OCI-LY1 (cell line): ENCODE data around the gene PDZD2.
"Not testable (repeated sequence)": the region's sequence is repeated elsewhere in the genome, so short reads cannot be mapped to it uniquely, and the experiment has no call there.

Experiments used
- H2AFZ ChIP-seq: fragments of 200-600 bp; sonication (generic), shearing (Covaris generic); 2 replicates; pipeline ENCODE4 v1.6.0; 2014; ENCODE audit warnings: antibody characterized with exemption, mild to moderate bottlenecking, low read length
- H3F3A ChIP-seq: fragments of 200-600 bp; sonication (generic), shearing (Covaris generic); 2 replicates; pipeline ENCODE4 v1.6.0; 2014; ENCODE audit warnings: mild to moderate bottlenecking, antibody characterized with exemption, low read length, moderate library complexity; ENCODE audit not compliant: insufficient read depth
- H3K27ac ChIP-seq: fragments of 200-600 bp; sonication (generic); 2 replicates; pipeline ENCODE4 v1.5.1; 2014; ENCODE audit warnings: low read length, mixed run types, mild to moderate bottlenecking, low read depth; ENCODE audit not compliant: poor library complexity, severe bottlenecking
- H3K27me3 ChIP-seq: fragments of 200-600 bp; sonication (generic); 2 replicates; pipeline ENCODE4 v1.6.0; 2014; ENCODE audit warnings: antibody characterized with exemption, mild to moderate bottlenecking, low read length, moderate library complexity; ENCODE audit not compliant: insufficient read depth
- H3K36me3 ChIP-seq: fragments of 200-600 bp; sonication (generic); 2 replicates; pipeline ENCODE4 v1.6.1; 2014; ENCODE audit warnings: mild to moderate bottlenecking, antibody characterized with exemption, low read length, moderate library complexity, mixed read lengths; ENCODE audit not compliant: insufficient read depth
- H3K4me1 ChIP-seq: fragments of 200-600 bp; sonication (generic); 2 replicates; pipeline ENCODE4 v1.5.1; 2014; ENCODE audit warnings: mild to moderate bottlenecking, low read length, moderate library complexity; ENCODE audit not compliant: insufficient read depth, severe bottlenecking
- H3K4me2 ChIP-seq: fragments of 200-600 bp; sonication (generic), shearing (Covaris generic); 2 replicates; pipeline ENCODE4 v1.6.1; 2014; ENCODE audit warnings: low read length
- H3K4me3 ChIP-seq: fragments of 200-600 bp; sonication (generic); 2 replicates; pipeline ENCODE4 v1.5.1; 2014; ENCODE audit warnings: low read length, low read depth, mild to moderate bottlenecking, mixed read lengths; ENCODE audit not compliant: poor library complexity, severe bottlenecking
- H3K79me2 ChIP-seq: fragments of 200-600 bp; shearing (Covaris generic); 2 replicates; pipeline ENCODE4 v1.6.1; 2016; ENCODE audit warnings: mixed run types, low read length, mixed read lengths; ENCODE audit not compliant: insufficient read depth
- H3K9ac ChIP-seq: fragments of 200-600 bp; sonication (generic), shearing (Covaris generic); 2 replicates; pipeline ENCODE4 v1.6.1; 2014; ENCODE audit warnings: mild to moderate bottlenecking, low read length, mixed read lengths
- H3K9me2 ChIP-seq: fragments of 200-600 bp; sonication (generic), shearing (Covaris generic); 2 replicates; pipeline ENCODE4 v1.6.1; 2014; ENCODE audit warnings: low read depth, mild to moderate bottlenecking, low read length, mixed read lengths
- H3K9me3 ChIP-seq: fragments of 200-600 bp; shearing (Covaris generic); 2 replicates; pipeline ENCODE4 v1.6.1; 2014; ENCODE audit warnings: low read length, mixed read lengths
- H4K20me1 ChIP-seq: fragments of 200-600 bp; sonication (generic), shearing (Covaris generic); 2 replicates; pipeline ENCODE4 v1.6.0; 2016; ENCODE audit warnings: mild to moderate bottlenecking, low read length; ENCODE audit not compliant: insufficient read depth
- EZH2 ChIP-seq: fragments of 200-600 bp; sonication (generic), shearing (Covaris generic); IDR thresholded peaks from 2 replicates; pipeline ENCODE4 v1.8.0; 2017; ENCODE audit warnings: borderline replicate concordance, mixed run types, mild to moderate bottlenecking, antibody characterized with exemption, low read length, moderate library complexity, mixed read lengths
- TF ChIP-seq, protein P1 (sequence below): fragments of 200-600 bp; sonication (generic), shearing (Covaris generic); IDR thresholded peaks from 2 replicates; pipeline ENCODE4 v1.5.1; 2017; ENCODE audit warnings: mild to moderate bottlenecking, antibody characterized with exemption, low read length, moderate library complexity, mixed read lengths

Gene PDZD2

GRCh38 chr5:31967461-31967860 is 328.5 kb downstream of the PDZD2 start:
- no peaks in the 10 kb centered on the region for H3K9me3 ChIP-seq
- H3K36me3 ChIP-seq, result no peaks in the 10 kb centered on the region; the same call in 1 of the 2 replicates
- H3F3A ChIP-seq, result no peaks in the 10 kb centered on the region
- no peaks in the 10 kb centered on the region for H3K4me1 ChIP-seq
- no peaks in the 10 kb centered on the region for H3K79me2 ChIP-seq
- H3K27me3 ChIP-seq, result no peaks in the 10 kb centered on the region; the same call in 1 of the 2 replicates
- H3K9ac ChIP-seq, result no peak overlapping the region
- no peak for TF ChIP-seq EZH2
- TF ChIP-seq, protein P1, sequence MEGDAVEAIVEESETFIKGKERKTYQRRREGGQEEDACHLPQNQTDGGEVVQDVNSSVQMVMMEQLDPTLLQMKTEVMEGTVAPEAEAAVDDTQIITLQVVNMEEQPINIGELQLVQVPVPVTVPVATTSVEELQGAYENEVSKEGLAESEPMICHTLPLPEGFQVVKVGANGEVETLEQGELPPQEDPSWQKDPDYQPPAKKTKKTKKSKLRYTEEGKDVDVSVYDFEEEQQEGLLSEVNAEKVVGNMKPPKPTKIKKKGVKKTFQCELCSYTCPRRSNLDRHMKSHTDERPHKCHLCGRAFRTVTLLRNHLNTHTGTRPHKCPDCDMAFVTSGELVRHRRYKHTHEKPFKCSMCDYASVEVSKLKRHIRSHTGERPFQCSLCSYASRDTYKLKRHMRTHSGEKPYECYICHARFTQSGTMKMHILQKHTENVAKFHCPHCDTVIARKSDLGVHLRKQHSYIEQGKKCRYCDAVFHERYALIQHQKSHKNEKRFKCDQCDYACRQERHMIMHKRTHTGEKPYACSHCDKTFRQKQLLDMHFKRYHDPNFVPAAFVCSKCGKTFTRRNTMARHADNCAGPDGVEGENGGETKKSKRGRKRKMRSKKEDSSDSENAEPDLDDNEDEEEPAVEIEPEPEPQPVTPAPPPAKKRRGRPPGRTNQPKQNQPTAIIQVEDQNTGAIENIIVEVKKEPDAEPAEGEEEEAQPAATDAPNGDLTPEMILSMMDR, result no peak
- H3K27ac ChIP-seq, result no peak overlapping the region
- H3K4me3 ChIP-seq, result no peak overlapping the region
- H4K20me1 ChIP-seq, result no peaks in the 10 kb centered on the region
- H3K9me2 ChIP-seq, result no peaks in the 10 kb centered on the region
- no peak overlapping the region for H3K4me2 ChIP-seq
- H2AFZ ChIP-seq, result no peak overlapping the region

DNA sequence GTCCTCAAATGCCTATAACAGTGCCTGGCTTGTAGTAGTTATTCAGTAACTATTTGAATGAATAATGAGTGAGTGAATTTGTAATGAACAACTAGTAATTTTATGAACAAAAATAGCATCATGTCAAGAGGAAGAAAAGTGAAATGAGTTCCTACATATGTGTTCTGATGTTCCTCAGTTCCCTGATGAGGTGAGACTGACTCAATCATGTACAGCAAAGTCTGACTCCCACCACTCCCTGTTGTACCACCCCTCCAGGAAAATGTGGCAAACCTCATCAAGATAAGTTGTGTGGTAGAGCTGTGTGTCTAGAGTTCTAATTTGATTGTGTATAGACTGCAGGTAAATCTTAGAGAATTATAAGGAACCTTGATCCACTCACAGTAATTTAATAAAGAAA is 333.6 kb downstream of the PDZD2 start:
- H3K9ac ChIP-seq, result no peak overlapping the region
- no peaks in the 10 kb centered on the region; the same call in 1 of the 2 replicates for H3K36me3 ChIP-seq
- H3K9me3 ChIP-seq, result no peaks in the 10 kb centered on the region
- H3K4me2 ChIP-seq, result no peak overlapping the region
- H3K4me3 ChIP-seq, result no peak overlapping the region
- H3K4me1 ChIP-seq, result no peaks in the 10 kb centered on the region
- H2AFZ ChIP-seq, result no peak overlapping the region
- no peaks in the 10 kb centered on the region; the same call in 1 of the 2 replicates for H3K27me3 ChIP-seq
- no peaks in the 10 kb centered on the region for H3K9me2 ChIP-seq
- no peaks in the 10 kb centered on the region for H3K79me2 ChIP-seq
- no peaks in the 10 kb centered on the region for H4K20me1 ChIP-seq
- H3K27ac ChIP-seq, result no peak overlapping the region
- TF ChIP-seq, protein P1, result no peak
- H3F3A ChIP-seq, result no peaks in the 10 kb centered on the region

DNA sequence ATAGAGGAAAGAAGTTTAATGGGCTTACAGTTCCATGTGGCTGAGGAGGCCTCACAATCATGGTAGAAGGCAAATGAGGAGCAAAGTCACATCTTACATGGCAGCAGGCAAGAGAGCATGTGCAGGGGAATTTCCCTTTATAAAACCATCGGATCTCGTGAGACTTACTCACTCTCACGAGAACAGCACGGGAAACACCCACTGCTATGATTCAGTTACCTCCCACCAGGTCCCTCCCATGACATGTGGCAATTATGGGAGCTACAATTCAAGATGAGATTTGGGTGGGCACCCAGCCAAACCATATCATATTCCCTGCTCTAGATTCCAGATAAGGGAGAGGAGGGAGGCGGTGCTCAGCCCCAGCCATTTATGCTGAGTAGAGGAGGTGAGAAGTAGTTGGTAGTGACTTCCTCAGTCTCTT is 336.3 kb downstream of the PDZD2 start:
- not testable (repeated sequence) for H3K9me3 ChIP-seq, H3K27ac ChIP-seq, H3K27me3 ChIP-seq, H3K4me3 ChIP-seq, H3K9ac ChIP-seq, H3K9me2 ChIP-seq, H3F3A ChIP-seq, H3K4me1 ChIP-seq, H3K79me2 ChIP-seq, H3K4me2 ChIP-seq, H2AFZ ChIP-seq, H4K20me1 ChIP-seq, H3K36me3 ChIP-seq

DNA sequence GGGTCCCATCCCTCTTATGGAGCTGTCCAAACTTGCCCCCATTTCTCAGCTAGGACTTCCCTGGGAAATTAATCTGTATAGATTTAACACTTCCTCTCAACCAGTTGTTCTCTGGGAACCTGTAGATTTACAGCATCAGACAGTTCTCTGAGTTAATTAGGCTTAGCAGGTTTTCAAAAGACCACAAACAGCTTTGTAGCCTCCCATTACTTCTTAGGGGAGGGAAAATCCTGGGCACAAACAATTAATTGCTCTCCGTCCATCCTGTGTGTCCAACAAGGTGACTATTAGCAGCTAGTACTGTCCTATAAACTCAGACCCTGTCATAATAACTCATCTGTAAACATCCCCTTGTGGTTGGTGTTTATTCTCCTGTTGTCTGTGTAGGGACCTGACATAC is 337.2 kb downstream of the PDZD2 start:
- Histone ChIP-seq H3K9me3 (no peaks in the 10 kb centered on the region), H3K79me2 (no peaks in the 10 kb centered on the region), H3K4me1 (peaks cover 7% of the 10 kb centered on the region), H2AFZ (no peak overlapping the region), H3K27ac (no peak overlapping the region), H3K4me2 (no peak overlapping the region), H4K20me1 (no peaks in the 10 kb centered on the region), H3F3A (no peaks in the 10 kb centered on the region), H3K9me2 (no peaks in the 10 kb centered on the region), H3K27me3 (no peaks in the 10 kb centered on the region; the same call in 1 of the 2 replicates), H3K36me3 (no peaks in the 10 kb centered on the region; the same call in 1 of the 2 replicates), H3K4me3 (no peak overlapping the region), H3K9ac (no peak overlapping the region)
- no peak for TF ChIP-seq EZH2
- TF ChIP-seq, protein P1, result no peak
